ENCODE data around the gene ATP5F1E.

Gene ATP5F1E

GRCh38 chr20:59006167-59006863 lies 25.8 kb downstream of the ATP5F1E start:
- no peak for TF ChIP-seq MAX (IDR thresholded peaks at IDR 0.05)
- TF ChIP-seq CEBPB (IDR thresholded peaks at IDR 0.05), result no peak
- no peak for TF ChIP-seq EGR1 (IDR thresholded peaks at IDR 0.05)
- no peak for TF ChIP-seq NFIC (IDR thresholded peaks at IDR 0.05)
- no peak for TF ChIP-seq USF1 (IDR thresholded peaks at IDR 0.05)
- no peak for TF ChIP-seq TEAD4 (IDR thresholded peaks at IDR 0.05)
- TF ChIP-seq TCF12 (IDR thresholded peaks at IDR 0.05; ENCODE audit: low read depth), result no peak
- TF ChIP-seq CREB1 (IDR thresholded peaks at IDR 0.05; ENCODE audit: low read depth), result no peak
- TF ChIP-seq REST (IDR thresholded peaks at IDR 0.05; ENCODE audit: low read depth), result no peak
- TF ChIP-seq ZBTB7A (IDR thresholded peaks at IDR 0.05; ENCODE audit: low read depth), result no peak

- no peak for TF ChIP-seq FOXM1 (IDR thresholded peaks at IDR 0.05; ENCODE audit: borderline replicate concordance, low read depth)
- TF ChIP-seq EGR1 (IDR thresholded peaks at IDR 0.05), result no peak
- no peak for TF ChIP-seq NFIC (IDR thresholded peaks at IDR 0.05)
- TF ChIP-seq YY1 (IDR thresholded peaks at IDR 0.05; ENCODE audit: low read depth), result no peak
- no peak for TF ChIP-seq EP300 (IDR thresholded peaks at IDR 0.05; ENCODE audit: borderline replicate concordance)
- no peak for TF ChIP-seq REST (IDR thresholded peaks at IDR 0.05; ENCODE audit: low read depth)
- no peak for TF ChIP-seq ZBTB7A (IDR thresholded peaks at IDR 0.05; ENCODE audit: low read depth)
- no peak for TF ChIP-seq TEAD4 (IDR thresholded peaks at IDR 0.05)
- TF ChIP-seq CEBPB (IDR thresholded peaks at IDR 0.05), result no peak
- TF ChIP-seq CREB1 (IDR thresholded peaks at IDR 0.05; ENCODE audit: low read depth), result no peak
These were observed 26.5 kb downstream of the ATP5F1E start for GRCh38 chr20:59005523-59006166.

- TF ChIP-seq YY1 (IDR thresholded peaks at IDR 0.05; ENCODE audit: low read depth) (no peak), USF1 (IDR thresholded peaks at IDR 0.05) (no peak), CEBPB (IDR thresholded peaks at IDR 0.05) (no peak), CREB1 (IDR thresholded peaks at IDR 0.05; ENCODE audit: low read depth) (no peak), TEAD4 (IDR thresholded peaks at IDR 0.05) (no peak)
These were observed 27.2 kb downstream of the ATP5F1E start for GRCh38 chr20:59004763-59005522.

- TF ChIP-seq FOXM1 (IDR thresholded peaks at IDR 0.05; ENCODE audit: borderline replicate concordance, low read depth) (no peak), TCF12 (IDR thresholded peaks at IDR 0.05; ENCODE audit: low read depth) (no peak), NFIC (IDR thresholded peaks at IDR 0.05) (no peak), REST (IDR thresholded peaks at IDR 0.05; ENCODE audit: low read depth) (no peak), ZBTB7A (IDR thresholded peaks at IDR 0.05; ENCODE audit: low read depth) (no peak), CREB1 (IDR thresholded peaks at IDR 0.05; ENCODE audit: low read depth) (no peak), YY1 (IDR thresholded peaks at IDR 0.05; ENCODE audit: low read depth) (no peak), MAX (IDR thresholded peaks at IDR 0.05) (no peak), EGR1 (IDR thresholded peaks at IDR 0.05) (no peak)
These were observed 27.7 kb downstream of the ATP5F1E start for GRCh38 chr20:59004493-59004762.
